PC-9 (cell line): Measurements from ENCODE around the gene ARL3.

ENCODE experiments used
- EZH2 ChIP-seq: fragments of 200-600 bp; sonication (generic); IDR thresholded peaks from 2 replicates; pipeline ENCODE4 v1.8.0; 2017; ENCODE audit warnings: antibody characterized with exemption, low read depth
- TF ChIP-seq, protein P1 (sequence below): fragments of 200-600 bp; sonication (generic); conservative IDR thresholded peaks from 2 replicates; pipeline ENCODE4 v1.6.1; 2017; ENCODE audit warnings: mixed run types, antibody characterized with exemption, mild to moderate bottlenecking, moderate library complexity

DNA sequence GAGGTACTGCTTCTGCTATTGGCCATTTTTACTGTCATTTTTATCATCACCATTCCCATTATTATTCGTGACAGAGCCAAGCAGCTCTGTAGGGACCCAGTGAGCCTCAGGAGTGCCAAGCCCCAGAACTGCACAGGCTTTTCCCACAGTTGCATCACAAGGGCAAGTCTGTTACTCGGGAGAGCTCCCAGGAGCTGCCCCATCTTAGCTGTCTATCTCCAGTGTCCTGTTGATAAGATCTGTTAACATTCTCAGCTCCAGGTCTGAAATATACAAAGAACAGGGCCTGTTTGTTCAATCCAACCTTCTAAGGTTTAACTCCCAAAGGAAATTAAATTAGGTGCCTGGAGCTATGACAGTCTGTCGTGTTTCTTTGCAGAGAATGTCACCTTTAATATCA lies 90.1 kb downstream of the ARL3 start:
- no peak for TF ChIP-seq EZH2
- TF ChIP-seq, protein P1, sequence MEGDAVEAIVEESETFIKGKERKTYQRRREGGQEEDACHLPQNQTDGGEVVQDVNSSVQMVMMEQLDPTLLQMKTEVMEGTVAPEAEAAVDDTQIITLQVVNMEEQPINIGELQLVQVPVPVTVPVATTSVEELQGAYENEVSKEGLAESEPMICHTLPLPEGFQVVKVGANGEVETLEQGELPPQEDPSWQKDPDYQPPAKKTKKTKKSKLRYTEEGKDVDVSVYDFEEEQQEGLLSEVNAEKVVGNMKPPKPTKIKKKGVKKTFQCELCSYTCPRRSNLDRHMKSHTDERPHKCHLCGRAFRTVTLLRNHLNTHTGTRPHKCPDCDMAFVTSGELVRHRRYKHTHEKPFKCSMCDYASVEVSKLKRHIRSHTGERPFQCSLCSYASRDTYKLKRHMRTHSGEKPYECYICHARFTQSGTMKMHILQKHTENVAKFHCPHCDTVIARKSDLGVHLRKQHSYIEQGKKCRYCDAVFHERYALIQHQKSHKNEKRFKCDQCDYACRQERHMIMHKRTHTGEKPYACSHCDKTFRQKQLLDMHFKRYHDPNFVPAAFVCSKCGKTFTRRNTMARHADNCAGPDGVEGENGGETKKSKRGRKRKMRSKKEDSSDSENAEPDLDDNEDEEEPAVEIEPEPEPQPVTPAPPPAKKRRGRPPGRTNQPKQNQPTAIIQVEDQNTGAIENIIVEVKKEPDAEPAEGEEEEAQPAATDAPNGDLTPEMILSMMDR: no peak
